HG02884 (cell line): ENCODE results near the gene ALX3.

Experiments
- ATAC-seq: cut with Tn5 transposase; IDR thresholded peaks from one replicate; pipeline ENCODE4 v1.9.1; 2021; ENCODE audit warnings: mild to moderate bottlenecking, moderate library complexity; ENCODE audit not compliant: unreplicated experiment

ALX3 gene

GRCh38 chr1:110067479-110067892 is 3.0 kb downstream of the ALX3 start:
- ATAC-seq: no peak

GRCh38 chr1:110065841-110066240 is 4.6 kb downstream of the ALX3 start:
- ATAC-seq: no peak

- no peak for ATAC-seq
Measured at GRCh38 chr1:110064576-110065337, 5.7 kb downstream of the ALX3 start.

- no peak for ATAC-seq
Measured at GRCh38 chr1:110063781-110064180, 6.7 kb downstream of the ALX3 start.

- no peak for ATAC-seq
Measured at GRCh38 chr1:110062612-110063011, 7.9 kb downstream of the ALX3 start.

GRCh38 chr1:110061341-110061740 is 9.1 kb downstream of the ALX3 start:
- no peak for ATAC-seq

GRCh38 chr1:110060662-110061060 is 9.8 kb downstream of the ALX3 start:
- ATAC-seq: no peak

DNA sequence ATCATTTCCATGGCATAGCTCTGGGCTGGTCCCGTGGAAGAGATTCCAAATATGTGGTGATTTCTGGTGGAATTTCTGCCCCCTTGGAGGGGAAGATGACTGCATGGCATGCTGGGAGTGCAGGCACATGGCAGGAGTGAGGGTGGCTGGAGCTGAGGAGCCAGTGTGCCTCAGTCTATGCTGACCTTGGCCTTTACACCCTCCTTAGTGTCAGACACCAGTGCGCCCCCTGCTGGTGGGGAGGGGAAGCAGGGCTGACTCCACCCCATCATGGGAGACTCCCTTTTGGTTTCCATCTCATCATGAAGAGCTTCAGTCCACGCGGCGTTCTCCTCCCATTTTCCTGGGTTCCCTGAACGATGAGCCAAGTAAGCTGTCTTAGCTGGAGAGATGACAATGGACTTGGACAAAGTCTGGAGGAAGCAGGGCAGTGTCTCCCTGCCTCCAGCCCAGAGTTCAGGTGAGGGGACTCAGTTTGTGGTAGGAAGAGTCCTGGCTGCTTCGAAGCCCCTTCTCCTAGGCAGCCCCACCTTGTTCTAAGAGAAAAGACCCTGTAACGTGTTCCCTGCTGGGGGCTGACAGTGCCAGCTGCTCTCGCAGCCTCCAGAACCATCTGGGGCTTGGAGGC is 10.3 kb downstream of the ALX3 start:
- ATAC-seq: no peak

GRCh38 chr1:110059133-110059863 is 11.2 kb downstream of the ALX3 start:
- ATAC-seq: no peak

DNA sequence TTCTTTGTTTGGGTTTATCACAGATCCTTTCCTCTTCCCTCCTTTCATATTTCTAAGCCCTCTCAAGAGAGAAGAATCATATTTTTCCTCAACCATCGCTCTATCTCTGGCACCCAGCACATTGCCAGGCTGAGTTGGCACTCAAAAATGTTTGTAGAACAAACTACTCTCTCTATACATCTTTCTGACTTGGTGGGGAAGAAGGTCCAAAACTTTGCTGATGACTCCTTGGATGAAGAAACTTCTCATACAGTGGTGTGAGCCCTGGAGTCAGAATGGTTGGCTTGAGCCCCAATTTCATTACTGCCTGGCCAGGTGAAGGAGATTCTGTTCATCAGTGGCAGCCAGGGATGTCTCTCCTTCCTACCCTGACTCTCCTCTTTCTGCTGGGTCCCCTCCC is 11.9 kb downstream of the ALX3 start:
- ATAC-seq: no peak

- ATAC-seq: no peak
Measured at GRCh38 chr1:110057963-110058518, 12.4 kb downstream of the ALX3 start.

DNA sequence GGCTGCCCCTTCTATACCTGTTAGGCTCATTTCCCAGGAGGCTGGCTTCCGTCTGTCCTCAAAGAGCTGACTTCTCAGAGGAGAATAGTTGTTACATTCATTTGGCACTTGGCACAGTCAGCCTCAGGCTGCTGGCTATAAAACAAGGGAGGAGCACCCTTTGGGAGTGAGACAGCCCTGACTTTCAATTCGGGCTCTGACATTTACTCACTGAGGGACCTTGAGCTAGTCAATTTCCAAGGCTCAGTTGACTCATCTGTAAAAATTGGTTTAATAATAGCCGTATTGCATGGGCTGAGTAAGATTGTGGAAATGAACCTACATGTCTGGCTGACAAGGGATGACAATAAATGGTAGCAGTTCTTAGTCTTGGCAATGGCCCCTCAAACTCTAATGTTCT is 13.7 kb downstream of the ALX3 start:
- ATAC-seq: no peak

GRCh38 chr1:110056285-110056683 is 14.2 kb downstream of the ALX3 start:
- no peak for ATAC-seq

- ATAC-seq: no peak
Measured at GRCh38 chr1:110055493-110056284, 14.8 kb downstream of the ALX3 start.

DNA sequence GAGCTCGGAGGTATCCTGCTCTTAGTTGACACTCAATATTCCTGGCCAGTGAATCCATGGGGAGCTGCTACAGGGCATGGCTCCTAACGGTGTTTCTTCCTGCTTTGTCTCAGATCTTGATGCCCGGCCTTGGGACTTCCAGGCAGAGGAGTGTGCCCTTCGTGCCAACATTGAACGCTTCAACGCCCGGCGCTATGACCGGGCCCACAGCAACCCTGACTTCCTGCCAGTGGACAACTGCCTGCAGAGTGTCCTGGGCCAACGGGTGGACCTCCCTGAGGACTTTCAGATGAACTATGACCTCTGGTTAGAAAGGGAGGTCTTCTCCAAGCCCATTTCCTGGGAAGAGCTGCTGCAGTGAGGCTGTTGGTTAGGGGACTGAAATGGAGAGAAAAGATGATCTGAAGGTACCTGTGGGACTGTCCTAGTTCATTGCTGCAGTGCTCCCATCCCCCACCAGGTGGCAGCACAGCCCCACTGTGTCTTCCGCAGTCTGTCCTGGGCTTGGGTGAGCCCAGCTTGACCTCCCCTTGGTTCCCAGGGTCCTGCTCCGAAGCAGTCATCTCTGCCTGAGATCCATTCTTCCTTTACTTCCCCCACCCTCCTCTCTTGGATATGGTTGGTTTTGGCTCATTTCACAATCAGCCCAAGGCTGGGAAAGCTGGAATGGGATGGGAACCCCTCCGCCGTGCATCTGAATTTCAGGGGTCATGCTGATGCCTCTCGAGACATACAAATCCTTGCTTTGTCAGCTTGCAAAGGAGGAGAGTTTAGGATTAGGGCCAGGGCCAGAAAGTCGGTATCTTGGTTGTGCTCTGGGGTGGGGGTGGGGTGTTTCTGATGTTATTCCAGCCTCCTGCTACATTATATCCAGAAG is 16.7 kb downstream of the ALX3 start:
- no peak for ATAC-seq

DNA sequence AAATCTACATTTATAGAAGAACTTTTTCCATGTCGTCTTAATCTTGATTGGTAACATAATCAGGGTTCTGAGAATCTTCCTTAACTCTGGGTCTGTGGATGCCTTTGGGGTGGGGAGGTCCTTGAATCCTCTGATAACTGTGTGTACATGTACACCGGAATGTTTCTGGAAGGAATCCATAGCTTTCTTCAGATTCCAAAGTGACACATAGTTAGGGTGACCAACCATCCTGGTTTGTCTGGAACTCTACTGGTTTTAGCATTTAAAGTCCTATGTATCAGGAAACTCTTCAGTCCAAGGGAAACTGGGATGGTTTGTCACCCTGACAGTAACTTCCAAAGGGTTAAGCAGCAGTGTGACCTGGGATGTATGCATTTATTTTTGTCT is 19.2 kb downstream of the ALX3 start:
- ATAC-seq: no peak

DNA sequence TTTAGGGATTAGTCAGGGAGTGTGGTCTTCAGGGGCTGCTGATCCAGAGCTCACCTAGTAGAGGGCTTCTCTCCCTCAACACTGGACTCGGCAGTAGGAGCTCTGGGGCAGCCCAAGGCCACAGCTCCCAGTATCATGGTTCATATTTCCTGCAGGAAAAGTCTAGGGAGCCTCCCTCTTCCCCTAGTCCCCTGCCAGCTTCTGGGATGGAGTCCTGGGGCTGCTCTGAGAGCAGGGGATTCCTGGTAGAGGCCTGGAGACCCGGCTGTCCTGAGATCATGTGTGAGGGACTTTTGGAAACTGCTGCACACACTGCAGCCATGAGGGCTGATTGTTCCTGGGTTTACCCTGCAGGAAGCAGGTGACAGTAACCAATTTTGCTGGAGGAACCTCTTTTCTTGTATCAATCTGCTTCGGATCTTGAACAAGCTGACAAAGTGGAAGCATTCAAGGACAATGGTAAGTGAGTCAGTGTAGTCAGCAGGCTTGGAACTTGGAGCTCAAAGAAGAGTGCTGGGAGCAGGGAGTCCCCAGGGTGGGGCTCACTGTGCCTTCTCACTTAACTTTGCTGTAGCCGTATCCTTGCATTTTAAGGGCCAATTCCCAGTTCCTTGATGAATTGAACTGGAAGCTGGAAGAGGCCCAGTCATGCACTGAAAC is 19.7 kb downstream of the ALX3 start:
- no peak for ATAC-seq

DNA sequence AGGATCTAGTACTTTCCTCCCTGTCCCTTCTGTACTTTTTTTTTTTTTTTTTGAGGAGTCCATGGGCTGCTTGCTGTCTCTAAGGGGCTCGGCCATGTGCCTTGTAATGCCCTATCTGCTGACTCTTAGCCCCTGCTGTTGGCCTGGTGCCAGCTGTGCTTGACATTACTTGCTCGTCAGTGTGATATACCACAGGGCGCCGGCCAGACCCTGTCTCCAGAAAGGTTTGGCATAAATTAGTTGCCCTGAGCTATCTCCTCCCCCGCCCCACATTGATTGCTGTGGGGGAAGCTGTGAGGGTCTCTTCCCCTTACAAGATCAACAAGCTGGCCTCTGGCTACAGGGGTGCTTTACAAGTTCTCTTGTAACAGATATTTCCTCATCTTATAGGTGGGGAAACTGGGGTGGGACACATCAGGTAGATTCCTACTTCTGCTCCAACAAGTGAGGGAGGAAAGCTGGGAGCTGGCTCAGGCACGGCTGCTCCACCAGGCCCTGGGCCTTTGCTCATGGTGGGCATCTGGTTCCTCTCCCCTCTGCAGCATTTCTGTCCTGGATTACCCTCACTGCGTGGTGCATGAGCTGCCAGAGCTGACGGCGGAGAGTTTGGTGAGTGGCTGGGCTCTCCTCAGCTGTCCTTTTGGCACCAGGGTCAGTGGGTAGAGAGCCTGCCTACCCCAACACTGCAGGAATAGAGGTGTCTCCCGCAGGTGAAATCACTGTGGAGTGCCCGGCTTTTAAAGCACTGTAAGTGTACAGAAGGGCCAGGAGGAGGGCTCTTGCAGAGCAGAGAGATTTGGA is 20.5 kb downstream of the ALX3 start:
- no peak for ATAC-seq
